ENCODE data around the gene HSF4. TPM values are rescaled to one million over a fixed set of nuclear protein-coding genes. Genes with fewer than 3 reads are reported as not detected.

HSF4 gene
- polyA plus RNA-seq, 4 donors: 1.2 to 3.2 (median 1.6) TPM

DNA sequence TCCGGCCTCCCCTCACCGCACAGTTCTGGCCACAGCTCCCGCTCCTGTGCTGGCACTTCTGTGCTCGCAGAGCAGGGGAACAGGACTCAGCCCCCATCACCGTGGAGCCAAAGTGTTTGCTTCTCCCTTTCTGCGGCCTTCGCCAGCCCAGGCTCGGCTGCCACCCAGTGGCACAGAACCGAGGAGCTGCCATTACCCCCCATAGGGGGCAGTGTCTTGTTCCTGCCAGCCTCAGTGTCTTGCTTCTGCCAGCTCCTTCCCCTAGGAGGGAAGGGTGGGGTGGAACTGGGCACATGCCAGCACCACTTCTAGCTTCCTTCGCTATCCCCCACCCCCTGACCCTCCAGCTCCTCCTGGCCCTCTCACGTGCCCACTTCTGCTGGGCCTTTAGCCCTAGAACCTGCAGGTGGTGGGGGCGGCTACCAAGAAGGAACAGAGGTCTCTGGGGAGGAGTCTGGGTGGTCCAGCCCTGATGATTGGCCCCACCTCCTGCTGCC lies 33.7 kb downstream of the HSF4 start:
- DNase-seq (ENCODE audit: low read depth in 4 of 4, low spot score in 2 of 4): no peak

DNA sequence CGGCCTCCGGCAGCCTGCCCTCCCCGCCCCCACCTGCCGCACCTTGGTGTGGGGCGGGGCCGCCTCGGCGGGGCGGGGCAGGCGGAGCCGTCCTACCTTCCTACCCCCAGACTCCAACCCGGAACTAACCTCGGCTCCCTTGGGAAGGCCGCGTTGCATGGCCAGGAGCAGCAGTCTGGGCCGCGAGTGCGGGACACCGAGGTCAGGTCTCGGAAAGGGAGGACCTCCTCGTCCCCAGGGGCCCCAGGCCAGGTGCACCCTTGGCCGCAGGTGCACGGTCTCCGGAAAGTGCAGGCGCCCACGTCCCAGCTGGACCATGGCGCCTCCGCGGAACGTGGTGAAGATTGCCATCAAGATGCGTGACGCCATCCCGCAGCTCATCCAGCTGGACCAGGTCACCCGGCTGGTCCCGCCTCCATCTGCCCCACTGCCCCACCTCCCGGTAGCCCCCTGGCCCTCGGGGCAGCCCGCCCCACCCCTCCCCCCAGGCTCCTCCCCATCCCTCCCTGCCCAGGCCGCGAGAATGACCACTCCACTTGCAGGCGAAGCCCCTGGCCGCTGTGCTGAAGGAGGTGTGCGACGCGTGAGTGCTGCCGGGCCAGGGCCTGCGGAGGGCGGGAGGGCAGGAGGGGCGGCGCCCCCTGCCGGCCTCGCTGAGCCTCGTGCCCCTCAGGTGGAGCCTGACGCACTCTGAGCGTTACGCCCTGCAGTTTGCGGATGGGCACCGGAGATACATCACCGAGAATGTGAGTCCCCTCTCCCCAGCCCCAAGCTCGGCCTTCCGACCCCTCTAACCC lies 34.7 kb downstream of the HSF4 start, which contains the start of gene ELMO3:
ELMO3 (plus strand) TSS at position 121 of the 797 bp plus-strand sequence; CDS start at position 317, 196 bp downstream.
- no peak for DNase-seq (ENCODE audit: low read depth in 4 of 4, low spot score in 2 of 4)

- DNase-seq (ENCODE audit: low read depth in 4 of 4, low spot score in 2 of 4): no peak
Measured at GRCh38 chr16:67199808-67200198, 35.3 kb downstream of the HSF4 start.

DNA sequence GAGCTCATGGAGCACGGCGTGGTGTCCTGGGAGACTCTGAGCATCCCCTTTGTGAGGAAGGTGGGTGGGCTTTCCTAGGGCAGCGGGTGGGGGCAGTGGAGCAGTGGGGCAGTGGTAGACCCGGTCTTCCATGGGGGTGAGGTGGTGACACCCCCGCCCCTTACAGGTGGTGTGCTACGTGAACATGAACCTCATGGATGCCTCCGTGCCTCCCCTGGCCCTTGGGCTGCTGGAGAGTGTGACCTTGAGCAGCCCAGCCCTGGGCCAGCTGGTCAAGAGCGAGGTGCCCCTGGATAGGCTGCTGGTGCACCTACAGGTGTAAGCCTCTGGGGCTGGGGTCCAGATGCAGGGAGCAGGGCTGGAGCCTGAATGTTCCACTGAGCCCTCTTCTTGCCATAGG lies 35.9 kb downstream of the HSF4 start:
- DNase-seq (ENCODE audit: low read depth in 4 of 4, low spot score in 2 of 4): no peak

GRCh38 chr16:67201411-67202345 lies 37.1 kb downstream of the HSF4 start:
- DNase-seq (ENCODE audit: low read depth in 4 of 4, low spot score in 2 of 4): no peak

GRCh38 chr16:67202426-67202825 lies 37.9 kb downstream of the HSF4 start:
- no peak for DNase-seq (ENCODE audit: low read depth in 4 of 4, low spot score in 2 of 4)

- no peak for DNase-seq (ENCODE audit: low read depth in 4 of 4, low spot score in 2 of 4)
Measured at GRCh38 chr16:67202956-67203493, 38.5 kb downstream of the HSF4 start.

DNA sequence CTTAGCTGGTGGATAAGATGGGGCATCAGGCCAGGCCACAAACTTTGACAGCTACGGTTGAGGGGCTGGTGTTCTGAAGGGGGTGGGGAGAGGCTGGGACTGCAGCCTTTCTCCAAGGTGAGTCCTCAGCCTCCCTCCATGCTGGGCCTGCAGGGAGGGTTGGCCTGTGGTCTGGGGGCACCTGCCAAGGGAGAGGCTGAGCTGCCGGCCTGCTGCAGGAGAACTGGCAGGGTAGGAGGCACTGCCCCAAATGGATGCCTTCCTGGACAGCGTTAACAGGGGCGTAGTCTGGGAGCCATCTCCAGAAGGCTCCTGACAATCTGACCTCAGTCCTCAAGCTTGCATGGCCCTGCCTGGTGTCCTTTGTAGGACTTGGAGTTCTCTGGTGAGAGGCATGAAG lies 39.5 kb downstream of the HSF4 start:
- DNase-seq (ENCODE audit: low read depth in 4 of 4, low spot score in 2 of 4): no peak

- no peak for DNase-seq (ENCODE audit: low read depth in 4 of 4, low spot score in 2 of 4)
Measured at GRCh38 chr16:67206129-67206837, 41.7 kb downstream of the HSF4 start.

DNA sequence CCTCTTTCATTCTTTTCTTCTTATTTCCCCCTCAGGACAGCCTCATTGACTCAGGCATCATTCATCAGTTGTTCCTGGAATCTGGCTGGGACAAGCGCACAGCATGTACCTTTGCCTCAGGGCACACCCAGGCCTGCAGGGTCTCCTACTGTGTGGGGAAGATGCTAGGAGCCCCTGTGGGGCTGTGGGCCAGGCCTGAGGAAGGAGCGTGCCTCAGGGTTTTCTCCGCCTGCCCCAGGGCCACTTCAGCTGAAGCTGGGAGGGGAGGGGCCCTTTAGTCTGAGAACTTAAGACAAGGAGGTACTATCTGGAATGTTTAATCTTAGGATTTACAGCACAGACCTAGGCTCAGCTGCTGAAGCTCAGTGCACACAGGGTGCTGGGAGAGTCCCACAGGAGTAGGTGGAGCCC lies 42.3 kb downstream of the HSF4 start:
- no peak for DNase-seq (ENCODE audit: low read depth in 4 of 4, low spot score in 2 of 4)

- no peak for DNase-seq (ENCODE audit: low read depth in 4 of 4, low spot score in 2 of 4)
Measured at GRCh38 chr16:67207249-67208091, 42.9 kb downstream of the HSF4 start.

- no peak for DNase-seq (ENCODE audit: low read depth in 4 of 4, low spot score in 2 of 4)
Measured at GRCh38 chr16:67208154-67208896, 43.8 kb downstream of the HSF4 start.

- DNase-seq (ENCODE audit: low read depth in 4 of 4, low spot score in 2 of 4): no peak
Measured at GRCh38 chr16:67209565-67209964, 45.0 kb downstream of the HSF4 start.

- no peak for DNase-seq (ENCODE audit: low read depth in 4 of 4, low spot score in 2 of 4)
Measured at GRCh38 chr16:67210069-67210937, 45.8 kb downstream of the HSF4 start.

- DNase-seq (ENCODE audit: low read depth in 4 of 4, low spot score in 2 of 4): no peak
Measured at GRCh38 chr16:67211674-67212073, 47.1 kb downstream of the HSF4 start.

- no peak for DNase-seq (ENCODE audit: low read depth in 4 of 4, low spot score in 2 of 4)
Measured at GRCh38 chr16:67212766-67213165, 48.2 kb downstream of the HSF4 start.

- DNase-seq (ENCODE audit: low read depth in 4 of 4, low spot score in 2 of 4): no peak
Measured at GRCh38 chr16:67213197-67214019, 48.9 kb downstream of the HSF4 start.
